Vagina (tissue), 2 donors: ENCODE data around the gene MAP7. TPM values are rescaled to one million over a fixed set of nuclear protein-coding genes. Genes with fewer than 3 reads are reported as not detected.

Source experiments
- DNase-seq, 2 donors: peaks; one replicate each; pipeline ENCODE4 v3.0.0-alpha.2; 2017; ENCODE audit errors: extremely low spot score in 2 of 2
- H3K27ac ChIP-seq: fragments of 200-600 bp; sonication (generic); one replicate; pipeline ENCODE4 v1.5.1; 2019
- H3K27me3 ChIP-seq: fragments of 200-600 bp; sonication (generic); one replicate; pipeline ENCODE4 v1.5.1; 2019
- H3K36me3 ChIP-seq, 2 donors: fragments of 200-600 bp; sonication (generic); one replicate each; pipeline ENCODE4 v1.5.1; 2017 to 2019
- H3K4me1 ChIP-seq: fragments of 200-600 bp; sonication (generic); one replicate; pipeline ENCODE4 v1.5.1; 2019
- H3K4me3 ChIP-seq, 2 donors: fragments of 200-600 bp; sonication (generic); 1 replicate in 1 of 2; 2 replicates in 1 of 2; pipeline ENCODE4 v1.5.1; 2016 to 2019
- H3K9me3 ChIP-seq: fragments of 200-600 bp; sonication (generic); one replicate; pipeline ENCODE4 v1.5.1; 2019
- CTCF ChIP-seq, 3 experiments: fragments of 450-650 bp in 2 of 3; fragments of 200-600 bp in 1 of 3; sonication (generic) in 1 of 3; IDR thresholded peaks; one replicate each; pipeline ENCODE4 v1.5.1; 2017 to 2019; ENCODE audit warnings: antibody characterized with exemption in 3 of 3, mild to moderate bottlenecking in 2 of 3, moderate library complexity in 2 of 3
- POLR2A ChIP-seq, 2 donors: fragments of 450-650 bp; IDR thresholded peaks; one replicate each; pipeline ENCODE4 v1.6.1; 2017; ENCODE audit warnings: antibody characterized with exemption in 2 of 2, mild to moderate bottlenecking in 2 of 2, moderate library complexity in 2 of 2
- POLR2AphosphoS5 ChIP-seq, 2 donors: sonication (generic); formaldehyde crosslinking; IDR thresholded peaks; one replicate each; pipeline ENCODE4 v1.9.0; 2017; ENCODE audit warnings: antibody characterized with exemption in 2 of 2, mild to moderate bottlenecking in 2 of 2, low read depth in 1 of 2; ENCODE audit not compliant: insufficient read depth in 1 of 2
- intact Hi-C: fragments of 100-400 bp; cut with DNase I; formaldehyde crosslinking; loops from one replicate; pipeline ENCODE4 v1.15.1; 2023
- total RNA-seq: library from RNA; depleted of rRNA; stranded (reverse); fragments of >200 nt; gene quantifications from one replicate; pipeline ENCODE4 v1.2.3, GENCODE V29; 2016

MAP7 gene
- total RNA-seq, 1 donor from 2014 or later: 9.3 TPM

GRCh38 chr6:136571496-136571895, 21.3 kb upstream of the MAP7 start:
- H3K36me3 ChIP-seq: peaks cover 0 to 8% of the 10 kb centered on the region in 2 donors

GRCh38 chr6:136571065-136571464, 20.8 kb upstream of the MAP7 start:
- peaks cover 0 to 8% of the 10 kb centered on the region in 2 donors for H3K36me3 ChIP-seq
- no peak overlapping the region for H3K27ac ChIP-seq
- H3K27me3 ChIP-seq: no peaks in the 10 kb centered on the region
- no peak for DNase-seq
- no peaks in the 10 kb centered on the region for H3K4me1 ChIP-seq
- intact Hi-C loops: no loop called here
- no peaks in the 10 kb centered on the region for H3K9me3 ChIP-seq
- no peak overlapping the region for H3K4me3 ChIP-seq
- no peak for TF ChIP-seq POLR2A (IDR thresholded peaks at IDR 0.05)
- TF ChIP-seq CTCF (IDR thresholded peaks at IDR 0.05): no peak
- no peak for TF ChIP-seq POLR2AphosphoS5 (IDR thresholded peaks at IDR 0.05; ENCODE audit: insufficient read depth in 1 of 2, low read depth in 1 of 2)

More at GRCh38 chr6:136571496-136571895, 21.3 kb upstream of the MAP7 start:
- Histone ChIP-seq H3K27me3 (no peaks in the 10 kb centered on the region), H3K27ac (no peak overlapping the region), H3K4me1 (no peaks in the 10 kb centered on the region), H3K9me3 (no peaks in the 10 kb centered on the region), H3K4me3 (no peak overlapping the region)
- no peak for TF ChIP-seq CTCF (IDR thresholded peaks at IDR 0.05)
- TF ChIP-seq POLR2AphosphoS5 (IDR thresholded peaks at IDR 0.05; ENCODE audit: insufficient read depth in 1 of 2, low read depth in 1 of 2): no peak
- TF ChIP-seq POLR2A (IDR thresholded peaks at IDR 0.05): no peak
- intact Hi-C loops: no loop called here
- DNase-seq: no peak

GRCh38 chr6:136568129-136568528, 17.9 kb upstream of the MAP7 start:
- Histone ChIP-seq H3K4me1 (no peaks in the 10 kb centered on the region), H3K27me3 (no peaks in the 10 kb centered on the region), H3K9me3 (no peaks in the 10 kb centered on the region), H3K36me3 (peaks cover 0 to 8% of the 10 kb centered on the region in 2 donors), H3K27ac (no peak overlapping the region), H3K4me3 (no peak overlapping the region)
- no peak for TF ChIP-seq POLR2A (IDR thresholded peaks at IDR 0.05)
- TF ChIP-seq POLR2AphosphoS5 (IDR thresholded peaks at IDR 0.05; ENCODE audit: insufficient read depth in 1 of 2, low read depth in 1 of 2): no peak
- TF ChIP-seq CTCF (IDR thresholded peaks at IDR 0.05): no peak
- intact Hi-C loops: no loop called here
- DNase-seq: no peak

GRCh38 chr6:136567688-136568087, 17.5 kb upstream of the MAP7 start:
- intact Hi-C loops: no loop called here
- TF ChIP-seq POLR2AphosphoS5 (IDR thresholded peaks at IDR 0.05; ENCODE audit: insufficient read depth in 1 of 2, low read depth in 1 of 2) (no peak), CTCF (IDR thresholded peaks at IDR 0.05) (no peak), POLR2A (IDR thresholded peaks at IDR 0.05) (no peak)
- no peaks in the 10 kb centered on the region for H3K27me3 ChIP-seq
- peaks cover 0 to 8% of the 10 kb centered on the region in 2 donors for H3K36me3 ChIP-seq
- H3K4me3 ChIP-seq: no peak overlapping the region
- no peaks in the 10 kb centered on the region for H3K4me1 ChIP-seq
- no peak overlapping the region for H3K27ac ChIP-seq
- H3K9me3 ChIP-seq: no peaks in the 10 kb centered on the region
- no peak for DNase-seq

GRCh38 chr6:136566851-136567250, 16.6 kb upstream of the MAP7 start:
- H3K27me3 ChIP-seq: no peaks in the 10 kb centered on the region
- H3K27ac ChIP-seq: no peak overlapping the region
- peaks cover 0 to 8% of the 10 kb centered on the region in 2 donors for H3K36me3 ChIP-seq
- no peaks in the 10 kb centered on the region for H3K4me1 ChIP-seq
- TF ChIP-seq POLR2AphosphoS5 (IDR thresholded peaks at IDR 0.05; ENCODE audit: insufficient read depth in 1 of 2, low read depth in 1 of 2) (no peak), CTCF (IDR thresholded peaks at IDR 0.05) (no peak)
- no peak for DNase-seq
- intact Hi-C loops: no loop called here
- H3K4me3 ChIP-seq: no peak overlapping the region
- no peaks in the 10 kb centered on the region for H3K9me3 ChIP-seq
